Smooth muscle cell (in vitro differentiated cells): ENCODE measurements around the gene HLF. TPM values are rescaled to one million over a fixed set of nuclear protein-coding genes. Genes with fewer than 3 reads are reported as not detected.

Experiments
- DNase-seq: peaks from one replicate; lab custom pipeline; 2025; ENCODE audit not compliant: unreplicated experiment; lab: John Stamatoyannopoulos, UW
- H2AFZ ChIP-seq: fragments of 200-600 bp; sonication (generic); 2 replicates; pipeline ENCODE4 v1.6.0; 2016; ENCODE audit warnings: antibody characterized with exemption, low read depth, mild to moderate bottlenecking
- H3F3A ChIP-seq: fragments of 200-600 bp; sonication (generic); 2 replicates; pipeline ENCODE4 v1.6.0; 2017; ENCODE audit warnings: antibody characterized with exemption, low read depth
- H3K27ac ChIP-seq: fragments of 200-600 bp; sonication (generic); 2 replicates; pipeline ENCODE4 v1.5.1; 2016; ENCODE audit warnings: low read depth, mild to moderate bottlenecking
- H3K27me3 ChIP-seq: fragments of 200-600 bp; sonication (generic); 2 replicates; pipeline ENCODE4 v1.6.1; 2016; ENCODE audit warnings: low read depth, mild to moderate bottlenecking
- H3K36me3 ChIP-seq: fragments of 200-600 bp; sonication (generic); 2 replicates; pipeline ENCODE4 v1.5.1; 2016; ENCODE audit warnings: low read depth
- H3K4me1 ChIP-seq: fragments of 200-600 bp; sonication (generic); 2 replicates; pipeline ENCODE4 v1.5.1; 2016; ENCODE audit warnings: low read depth
- H3K4me2 ChIP-seq: fragments of 200-600 bp; sonication (generic); 2 replicates; pipeline ENCODE4 v1.6.0; 2016; ENCODE audit warnings: mild to moderate bottlenecking
- H3K4me3 ChIP-seq: fragments of 200-600 bp; sonication (generic); 2 replicates; pipeline ENCODE4 v1.5.1; 2016; ENCODE audit warnings: mild to moderate bottlenecking
- H3K79me2 ChIP-seq: fragments of 200-600 bp; sonication (generic); 2 replicates; pipeline ENCODE4 v1.6.0; 2016; ENCODE audit warnings: low read depth, mild to moderate bottlenecking
- H3K9ac ChIP-seq: fragments of 200-600 bp; sonication (generic); 2 replicates; pipeline ENCODE4 v1.6.0; 2016; ENCODE audit warnings: low read depth
- H3K9me3 ChIP-seq: fragments of 200-600 bp; sonication (generic); replicated peaks from 2 replicates; pipeline ENCODE4 v1.5.1; 2016; ENCODE audit warnings: low read depth
- H4K20me1 ChIP-seq: fragments of 200-600 bp; sonication (generic); 2 replicates; pipeline ENCODE4 v1.6.0; 2016; ENCODE audit warnings: low read depth
- WGBS: methylation state at CpG from one replicate; pipeline ENCODE4 v1.1.7; 2016; ENCODE audit warnings: low lambda C conversion rate; 5-methylcytosine and 5-hydroxymethylcytosine counted together
- polyA plus RNA-seq: library from polyadenylated mRNA; unstranded; fragments of >200 nt; fragmentation: Nextera tagmentation; extraction: Ambion mirVana; gene quantifications from 2 replicates; pipeline ENCODE4 v1.2.1, GENCODE V29; 2016
- total RNA-seq: library from RNA; depleted of rRNA; stranded (reverse); fragments of >200 nt; gene quantifications from 2 replicates; pipeline ENCODE4 v1.2.3, GENCODE V29; 2014
- TF ChIP-seq, protein P1 (sequence below): fragments of 200-600 bp; sonication (generic); IDR thresholded peaks from 2 replicates; pipeline ENCODE4 v1.5.1; 2017; ENCODE audit warnings: borderline replicate concordance, mild to moderate bottlenecking, antibody characterized with exemption; ENCODE audit not compliant: insufficient read depth, poor library complexity, severe bottlenecking

Gene HLF
- total and polyA plus RNA-seq, 2 experiments from 2014 or later, result 0.19 TPM; not detected in 1

DNA sequence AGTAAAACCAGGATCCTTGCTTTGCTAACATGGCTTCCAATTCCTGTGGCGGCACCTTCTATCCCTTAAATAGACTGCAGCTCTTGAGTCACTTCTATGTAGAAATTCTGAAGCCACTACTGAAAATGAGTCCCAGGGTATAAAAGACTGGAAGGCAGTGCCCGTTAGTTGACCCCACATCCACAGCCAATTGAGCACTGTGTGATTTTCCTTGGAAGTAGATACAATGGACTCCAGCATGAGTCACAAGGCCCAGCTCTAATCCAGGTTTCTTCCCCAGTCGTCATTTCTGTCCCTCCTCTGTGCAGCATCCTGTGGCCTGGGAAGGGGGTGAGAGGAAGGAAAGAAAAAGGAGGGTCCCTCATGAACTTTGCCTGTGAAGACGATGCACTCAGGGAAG is 69.5 kb downstream of the HLF start:
- Histone ChIP-seq H3K4me1 (peaks cover 6% of the 10 kb centered on the region), H3K4me2 (no peak overlapping the region), H3K36me3 (no peaks in the 10 kb centered on the region), H3K79me2 (no peaks in the 10 kb centered on the region), H4K20me1 (no peaks in the 10 kb centered on the region), H3K9me3 (no peaks in the 10 kb centered on the region), H3K9ac (no peak overlapping the region), H3K4me3 (no peak overlapping the region), H3K27me3 (no peaks in the 10 kb centered on the region), H3K27ac (no peak overlapping the region), H2AFZ (no peak overlapping the region), H3F3A (no peaks in the 10 kb centered on the region)
- 53% methylated on average over 4 of the region's 4 CpGs for WGBS
- TF ChIP-seq, protein P1, sequence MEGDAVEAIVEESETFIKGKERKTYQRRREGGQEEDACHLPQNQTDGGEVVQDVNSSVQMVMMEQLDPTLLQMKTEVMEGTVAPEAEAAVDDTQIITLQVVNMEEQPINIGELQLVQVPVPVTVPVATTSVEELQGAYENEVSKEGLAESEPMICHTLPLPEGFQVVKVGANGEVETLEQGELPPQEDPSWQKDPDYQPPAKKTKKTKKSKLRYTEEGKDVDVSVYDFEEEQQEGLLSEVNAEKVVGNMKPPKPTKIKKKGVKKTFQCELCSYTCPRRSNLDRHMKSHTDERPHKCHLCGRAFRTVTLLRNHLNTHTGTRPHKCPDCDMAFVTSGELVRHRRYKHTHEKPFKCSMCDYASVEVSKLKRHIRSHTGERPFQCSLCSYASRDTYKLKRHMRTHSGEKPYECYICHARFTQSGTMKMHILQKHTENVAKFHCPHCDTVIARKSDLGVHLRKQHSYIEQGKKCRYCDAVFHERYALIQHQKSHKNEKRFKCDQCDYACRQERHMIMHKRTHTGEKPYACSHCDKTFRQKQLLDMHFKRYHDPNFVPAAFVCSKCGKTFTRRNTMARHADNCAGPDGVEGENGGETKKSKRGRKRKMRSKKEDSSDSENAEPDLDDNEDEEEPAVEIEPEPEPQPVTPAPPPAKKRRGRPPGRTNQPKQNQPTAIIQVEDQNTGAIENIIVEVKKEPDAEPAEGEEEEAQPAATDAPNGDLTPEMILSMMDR, result no peak
- DNase-seq, result no peak

DNA sequence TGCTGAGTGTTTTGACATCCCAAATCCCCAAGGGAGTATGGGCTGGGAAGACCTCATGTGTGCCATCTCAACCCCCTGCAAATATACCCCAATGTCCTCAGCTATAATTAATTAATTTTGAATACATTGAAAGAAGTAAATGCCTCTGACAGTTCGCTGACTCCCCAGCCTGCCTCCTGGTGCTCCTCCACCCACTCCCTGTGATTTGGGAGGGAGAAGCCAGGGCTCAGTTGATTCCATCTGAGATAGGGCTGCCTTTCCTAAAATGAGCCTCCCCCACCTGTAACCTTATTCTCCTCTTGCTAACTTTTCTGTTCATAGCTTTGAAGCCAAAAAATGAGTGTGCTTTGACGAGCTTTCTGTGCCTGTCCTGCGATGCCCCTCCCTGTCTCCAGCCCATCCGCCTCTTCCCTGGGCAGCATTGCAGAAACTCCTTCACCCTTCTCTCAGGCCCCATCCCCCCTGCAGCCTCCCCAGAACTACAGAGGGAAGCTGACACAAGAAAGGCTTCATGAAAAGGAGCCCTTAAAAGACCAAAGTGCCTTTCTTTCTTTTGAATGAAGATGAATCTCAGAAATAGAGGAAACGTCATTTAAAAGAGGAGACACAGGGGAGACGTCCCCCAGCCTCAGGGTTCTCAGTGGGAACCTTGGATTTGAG is 70.3 kb downstream of the HLF start:
- 50% methylated on average over 6 of the region's 6 CpGs for WGBS
- Histone ChIP-seq H3K9me3 (no peaks in the 10 kb centered on the region), H3F3A (no peaks in the 10 kb centered on the region), H3K4me3 (no peak overlapping the region), H3K27me3 (no peaks in the 10 kb centered on the region), H3K79me2 (no peaks in the 10 kb centered on the region), H2AFZ (no peak overlapping the region), H3K27ac (no peak overlapping the region), H3K9ac (no peak overlapping the region), H4K20me1 (no peaks in the 10 kb centered on the region), H3K4me2 (no peak overlapping the region), H3K4me1 (peaks cover 6% of the 10 kb centered on the region), H3K36me3 (no peaks in the 10 kb centered on the region)
- no peak for DNase-seq
- TF ChIP-seq, protein P1, result no peak

DNA sequence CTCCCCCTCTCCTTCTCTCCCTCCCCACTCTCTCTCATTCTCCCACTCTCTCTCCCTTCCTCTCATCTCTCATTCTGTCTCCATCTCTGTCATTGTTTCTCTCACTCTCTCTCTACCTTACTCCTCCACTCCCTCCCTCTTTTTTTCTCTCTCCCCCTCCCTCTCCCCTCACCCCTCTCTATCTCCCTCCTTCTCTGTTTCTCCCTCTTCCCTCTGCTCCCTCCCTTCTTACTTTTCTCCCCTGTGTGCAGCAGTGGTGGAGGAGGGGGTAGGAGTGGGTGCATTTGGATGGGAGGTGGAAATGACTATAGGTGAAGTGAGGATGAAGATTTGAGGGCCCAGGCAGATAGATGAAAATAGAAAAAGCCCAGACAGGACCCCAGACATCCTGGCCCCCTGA is 70.9 kb downstream of the HLF start:
- no peak overlapping the region for H3K4me2 ChIP-seq
- no peak overlapping the region for H3K27ac ChIP-seq
- no peak overlapping the region for H2AFZ ChIP-seq
- DNase-seq, result no peak
- no peaks in the 10 kb centered on the region for H3K36me3 ChIP-seq
- TF ChIP-seq, protein P1, result no peak
- no peaks in the 10 kb centered on the region for H3K27me3 ChIP-seq
- peaks cover 6% of the 10 kb centered on the region for H3K4me1 ChIP-seq
- H4K20me1 ChIP-seq, result no peaks in the 10 kb centered on the region
- H3K4me3 ChIP-seq, result no peak overlapping the region
- no peaks in the 10 kb centered on the region for H3F3A ChIP-seq
- no peaks in the 10 kb centered on the region for H3K79me2 ChIP-seq
- no peak overlapping the region for H3K9ac ChIP-seq
- H3K9me3 ChIP-seq, result no peaks in the 10 kb centered on the region

DNA sequence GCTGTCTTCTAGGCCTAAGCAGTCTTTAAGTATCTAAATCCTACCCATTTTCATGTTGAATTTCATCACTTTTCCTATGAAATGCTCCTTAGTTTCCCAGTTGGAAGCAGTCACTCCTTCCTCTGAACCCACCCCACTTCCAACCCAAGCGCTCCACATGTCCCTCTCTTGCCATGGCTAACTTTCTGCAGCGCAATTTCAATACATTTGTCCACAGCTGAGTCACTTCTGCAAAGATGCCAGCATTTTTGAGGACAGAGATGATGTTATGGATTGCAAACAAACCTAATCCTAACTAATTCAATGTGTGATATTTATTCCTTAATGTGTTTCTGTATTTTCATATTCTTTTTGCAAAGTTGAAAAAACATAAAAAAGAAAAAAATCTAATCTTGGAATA is 71.7 kb downstream of the HLF start:
- DNase-seq, result no peak
- Histone ChIP-seq H3F3A (no peaks in the 10 kb centered on the region), H3K4me3 (no peak overlapping the region), H3K4me2 (no peak overlapping the region), H3K9ac (no peak overlapping the region), H2AFZ (no peak overlapping the region), H3K9me3 (no peaks in the 10 kb centered on the region), H4K20me1 (no peaks in the 10 kb centered on the region), H3K27me3 (no peaks in the 10 kb centered on the region), H3K79me2 (no peaks in the 10 kb centered on the region), H3K4me1 (peaks cover 6% of the 10 kb centered on the region), H3K27ac (no peak overlapping the region), H3K36me3 (no peaks in the 10 kb centered on the region)
- TF ChIP-seq, protein P1, result no peak
- 96% methylated on average over 2 of the region's 2 CpGs for WGBS
